Sigmoid colon (tissue), 7 donors: ENCODE data around the gene UBP1. TPM values are rescaled to one million over a fixed set of nuclear protein-coding genes. Genes with fewer than 3 reads are reported as not detected.

ENCODE experiments used
- DNase-seq: peaks from one replicate; pipeline ENCODE4 v3.0.0-alpha.2; 2019
- H3K27ac ChIP-seq, 4 donors: fragments of 200-600 bp; sonication (generic); one replicate each; pipeline ENCODE4 v1.5.1; 2016 to 2019; ENCODE audit warnings: mild to moderate bottlenecking in 1 of 4
- H3K27me3 ChIP-seq, 3 donors: fragments of 200-600 bp; sonication (generic); one replicate each; pipeline ENCODE4 v1.5.1; 2019; ENCODE audit warnings: mild to moderate bottlenecking in 1 of 3
- H3K36me3 ChIP-seq, 4 donors: fragments of 200-600 bp; sonication (generic); one replicate each; pipeline ENCODE4 v1.5.1; 2016 to 2019
- H3K4me1 ChIP-seq, 4 donors: fragments of 200-600 bp; sonication (generic); one replicate each; pipeline ENCODE4 v1.5.1; 2017 to 2019
- H3K4me3 ChIP-seq, 4 donors: fragments of 200-600 bp; sonication (generic); one replicate each; pipeline ENCODE4 v1.5.1; 2017 to 2019; ENCODE audit warnings: mild to moderate bottlenecking in 2 of 4, moderate library complexity in 1 of 4
- H3K9me3 ChIP-seq, 4 donors: fragments of 200-600 bp in 3 of 4; sonication (generic) in 3 of 4; one replicate each; pipeline versions ENCODE4 v1.5.1 to v1.6.1; 2013 to 2019
- EP300 ChIP-seq, 4 donors: sonication (generic); formaldehyde crosslinking; IDR thresholded peaks; one replicate each; pipeline ENCODE4 v1.6.1; 2017; ENCODE audit warnings: antibody characterized with exemption in 4 of 4
- POLR2A ChIP-seq, 2 donors: fragments of 450-650 bp; IDR thresholded peaks; one replicate each; pipeline ENCODE4 v1.6.1; 2016; ENCODE audit warnings: antibody characterized with exemption in 2 of 2, mild to moderate bottlenecking in 2 of 2, moderate library complexity in 2 of 2
- POLR2AphosphoS5 ChIP-seq, 4 donors: sonication (generic); formaldehyde crosslinking; IDR thresholded peaks; one replicate each; pipeline ENCODE4 v1.6.1; 2017; ENCODE audit warnings: antibody characterized with exemption in 4 of 4
- WGBS, 2 donors: extraction: QIAGEN DNeasy Blood & Tissue Kit; methylation state at CpG; one replicate each; pipeline ENCODE4 v1.1.7; 2013; 5-methylcytosine and 5-hydroxymethylcytosine counted together
- intact Hi-C: fragments of 100-400 bp; cut with DNase I; formaldehyde crosslinking; loops from one replicate; pipeline ENCODE4 v1.15.1; 2023
- polyA plus RNA-seq, 3 donors: library from polyadenylated mRNA; stranded (reverse); fragments of 200-250 nt; gene quantifications; one replicate each; pipeline ENCODE4 v1.2.3, GENCODE V29; 2013
- total RNA-seq, 4 donors: library from RNA; depleted of rRNA; stranded (reverse); fragments of >200 nt; gene quantifications; one replicate each; pipeline ENCODE4 v1.1.0, GENCODE V29; 2016
- TF ChIP-seq, protein P1 (sequence below), 4 experiments: fragments of 450-650 bp in 3 of 4; fragments of 200-600 bp in 1 of 4; IDR thresholded peaks; one replicate each; pipeline ENCODE4 v1.5.1; 2016 to 2019; ENCODE audit warnings: antibody characterized with exemption in 4 of 4, mild to moderate bottlenecking in 3 of 4, moderate library complexity in 2 of 4
- donor health status: healthy with polysubstance abuse.
- donor health status: Bipolar disorder and iron deficiency.
- donor health status: healthy.

Gene UBP1
- total and polyA plus RNA-seq, 7 donors = 30.6 to 92.0 (median 58.4) TPM

DNA sequence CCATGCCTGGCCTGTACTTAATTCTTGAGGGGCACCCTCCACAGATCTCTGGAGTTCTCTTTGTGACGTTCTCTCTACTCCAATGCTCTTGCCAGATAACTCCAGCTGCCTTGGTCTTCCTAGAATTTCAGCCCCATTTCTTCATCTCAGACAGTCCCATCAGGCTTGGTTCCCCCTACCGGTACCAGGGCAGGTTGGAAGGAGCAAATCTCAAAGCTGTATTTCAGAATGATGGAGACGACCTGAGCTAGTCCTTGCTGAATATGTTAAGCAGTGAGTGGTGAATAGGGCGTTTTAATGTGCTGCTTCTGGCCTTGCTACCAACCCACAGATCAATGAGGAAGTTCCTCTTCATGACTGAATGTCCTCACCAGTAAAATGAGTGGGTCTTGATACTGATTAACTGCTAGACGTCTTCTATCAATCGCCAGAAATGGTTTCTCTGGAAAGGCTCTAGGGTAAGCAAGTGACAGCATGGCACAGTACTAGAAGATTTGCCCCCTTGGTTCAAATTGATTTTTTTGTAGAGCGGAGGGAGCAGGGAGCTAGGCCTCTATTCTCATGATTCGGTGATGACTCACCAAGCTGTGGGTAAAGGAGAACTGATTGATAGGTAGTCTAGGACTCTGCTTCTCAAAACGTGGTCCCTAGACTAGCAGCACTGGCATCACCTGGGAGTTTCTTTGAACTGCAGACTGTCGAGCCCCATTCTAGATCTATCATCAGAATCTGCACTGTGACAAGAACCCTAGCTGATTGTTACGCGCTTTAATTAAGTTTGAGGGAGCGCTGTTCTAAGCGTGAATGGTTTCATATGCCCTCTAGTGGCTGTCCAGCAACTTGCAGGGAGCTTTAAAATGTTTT lies 67.8 kb downstream of the UBP1 start:
- intact Hi-C loops = loop anchor here (2.0 to 10.0 kb wide), 2 partner anchors 240 to 428 kb away; no protein-coding TSS in a partner anchor
- TF ChIP-seq EP300 (IDR thresholded peaks at IDR 0.05) (no peak), POLR2A (IDR thresholded peaks at IDR 0.05) (no peak), POLR2AphosphoS5 (IDR thresholded peaks at IDR 0.05) (no peak)
- TF ChIP-seq, protein P1, sequence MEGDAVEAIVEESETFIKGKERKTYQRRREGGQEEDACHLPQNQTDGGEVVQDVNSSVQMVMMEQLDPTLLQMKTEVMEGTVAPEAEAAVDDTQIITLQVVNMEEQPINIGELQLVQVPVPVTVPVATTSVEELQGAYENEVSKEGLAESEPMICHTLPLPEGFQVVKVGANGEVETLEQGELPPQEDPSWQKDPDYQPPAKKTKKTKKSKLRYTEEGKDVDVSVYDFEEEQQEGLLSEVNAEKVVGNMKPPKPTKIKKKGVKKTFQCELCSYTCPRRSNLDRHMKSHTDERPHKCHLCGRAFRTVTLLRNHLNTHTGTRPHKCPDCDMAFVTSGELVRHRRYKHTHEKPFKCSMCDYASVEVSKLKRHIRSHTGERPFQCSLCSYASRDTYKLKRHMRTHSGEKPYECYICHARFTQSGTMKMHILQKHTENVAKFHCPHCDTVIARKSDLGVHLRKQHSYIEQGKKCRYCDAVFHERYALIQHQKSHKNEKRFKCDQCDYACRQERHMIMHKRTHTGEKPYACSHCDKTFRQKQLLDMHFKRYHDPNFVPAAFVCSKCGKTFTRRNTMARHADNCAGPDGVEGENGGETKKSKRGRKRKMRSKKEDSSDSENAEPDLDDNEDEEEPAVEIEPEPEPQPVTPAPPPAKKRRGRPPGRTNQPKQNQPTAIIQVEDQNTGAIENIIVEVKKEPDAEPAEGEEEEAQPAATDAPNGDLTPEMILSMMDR (IDR thresholded peaks at IDR 0.05) = peak; percentile 71 to 91 (median 84)
- H3K27me3 ChIP-seq = no peaks in the 10 kb centered on the region
- no peak for DNase-seq
- no peak overlapping the region for H3K27ac ChIP-seq
- 44 to 53% methylated on average over 14 of the region's 14 CpGs for WGBS, 2 donors
- H3K9me3 ChIP-seq = no peaks in the 10 kb centered on the region
- peaks cover 0 to 9% (median 4%) of the 10 kb centered on the region in 4 donors for H3K4me1 ChIP-seq
- H3K4me3 ChIP-seq = no peak overlapping the region
- peaks cover 0 to 20% (median 6%) of the 10 kb centered on the region in 4 donors for H3K36me3 ChIP-seq

DNA sequence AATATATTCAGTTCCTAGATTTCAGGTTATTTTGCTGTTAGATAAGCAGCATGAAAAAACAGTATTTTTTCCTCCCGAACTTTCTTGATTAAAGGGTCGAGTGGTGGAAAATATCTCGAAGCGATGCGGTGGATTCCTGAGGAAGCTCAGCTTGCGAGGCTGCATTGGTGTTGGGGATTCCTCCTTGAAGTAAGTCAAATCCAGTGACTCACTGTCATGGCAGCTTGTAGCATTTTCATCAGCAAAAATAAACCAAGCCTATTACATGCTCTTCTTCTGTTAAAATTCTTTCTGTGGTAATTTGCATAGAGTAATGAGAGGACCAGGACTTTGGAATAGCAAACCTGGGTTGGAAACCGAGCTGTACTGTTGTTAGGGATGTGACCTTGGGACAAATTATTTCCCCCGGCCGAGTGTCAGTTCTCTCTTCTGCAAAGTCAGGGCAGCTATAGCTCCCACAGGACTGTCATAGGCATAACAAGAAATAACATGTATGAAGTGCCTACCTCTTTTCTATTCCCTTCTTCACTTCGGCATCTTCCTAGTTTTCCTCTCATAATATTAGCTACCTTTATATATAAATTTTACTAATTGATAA lies 75.6 kb downstream of the UBP1 start:
- no peaks in the 10 kb centered on the region for H3K9me3 ChIP-seq
- H3K4me3 ChIP-seq = no peak overlapping the region
- no peaks in the 10 kb centered on the region for H3K27me3 ChIP-seq
- DNase-seq = no peak
- 85 to 86% methylated on average over 10 of the region's 10 CpGs for WGBS, 2 donors
- TF ChIP-seq, protein P1 (IDR thresholded peaks at IDR 0.05) = no peak
- TF ChIP-seq POLR2A (IDR thresholded peaks at IDR 0.05) (no peak), POLR2AphosphoS5 (IDR thresholded peaks at IDR 0.05) (no peak), EP300 (IDR thresholded peaks at IDR 0.05) (no peak)
- H3K27ac ChIP-seq = no peak overlapping the region
- intact Hi-C loops = no loop called here
- peaks cover 0 to 6% (median 4%) of the 10 kb centered on the region in 4 donors for H3K4me1 ChIP-seq
- no peaks in the 10 kb centered on the region for H3K36me3 ChIP-seq

DNA sequence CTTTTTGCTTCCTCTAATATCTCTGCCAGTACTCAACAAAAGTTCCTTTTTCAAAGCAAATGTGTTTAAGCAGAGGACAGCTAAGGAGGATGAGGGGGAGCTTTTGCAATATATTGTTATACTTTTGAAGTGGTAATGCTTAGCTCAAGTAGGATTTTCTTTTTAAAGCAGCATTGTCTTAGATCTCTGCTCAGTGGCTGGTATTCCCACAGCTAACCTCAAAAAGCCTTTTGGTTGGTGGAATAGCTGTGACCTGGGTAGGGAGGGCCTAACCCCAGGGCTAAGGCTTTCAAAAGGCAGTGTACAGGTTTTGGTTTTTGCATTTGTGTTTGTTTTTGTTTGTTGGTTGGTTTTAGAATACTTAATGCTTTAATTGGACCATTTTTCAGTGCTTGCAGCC lies 76.1 kb downstream of the UBP1 start:
- no peak for DNase-seq
- H3K4me3 ChIP-seq = no peak overlapping the region
- peaks cover 0 to 6% (median 4%) of the 10 kb centered on the region in 4 donors for H3K4me1 ChIP-seq
- H3K27ac ChIP-seq = no peak overlapping the region
- no peaks in the 10 kb centered on the region for H3K36me3 ChIP-seq
- TF ChIP-seq, protein P1 (IDR thresholded peaks at IDR 0.05) = no peak
- TF ChIP-seq POLR2A (IDR thresholded peaks at IDR 0.05) = no peak
- TF ChIP-seq POLR2AphosphoS5 (IDR thresholded peaks at IDR 0.05) = no peak
- TF ChIP-seq EP300 (IDR thresholded peaks at IDR 0.05) = no peak
- intact Hi-C loops = no loop called here
- no peaks in the 10 kb centered on the region for H3K27me3 ChIP-seq
- no peaks in the 10 kb centered on the region for H3K9me3 ChIP-seq

DNA sequence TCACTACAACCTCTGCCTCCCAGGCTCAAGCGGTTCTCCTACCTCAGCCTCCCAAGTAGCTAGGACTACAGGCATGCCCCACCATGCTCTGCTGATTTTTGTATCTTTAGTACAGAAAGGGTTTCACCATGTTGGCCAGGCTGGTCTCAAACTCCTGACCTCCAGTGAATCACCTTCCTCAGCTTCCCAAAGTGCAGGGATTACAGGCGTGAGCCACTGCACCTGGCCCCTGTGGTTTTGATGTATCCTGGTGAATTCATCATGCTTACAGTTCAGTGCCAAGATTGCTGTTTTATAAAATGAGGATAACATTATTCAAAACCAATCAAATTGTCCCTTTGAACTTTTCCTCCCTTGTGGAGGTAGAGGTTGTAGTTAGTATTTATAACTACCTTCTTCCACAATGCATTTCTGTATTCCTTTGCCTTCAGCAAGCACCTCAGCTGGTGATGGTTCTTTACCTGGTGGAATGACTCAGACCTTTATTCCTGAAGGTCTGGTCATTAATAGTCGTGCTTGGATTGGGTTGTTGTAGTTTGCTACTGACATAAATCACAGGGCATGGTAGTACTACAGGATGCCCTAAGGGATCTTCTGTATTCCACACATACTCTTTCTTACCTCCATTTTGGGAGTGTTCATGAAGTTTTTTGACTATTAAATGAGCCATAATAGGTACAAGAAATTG lies 76.9 kb downstream of the UBP1 start:
- WGBS, 2 donors = 82 to 89% methylated on average over 3 of the region's 3 CpGs
- H3K27ac ChIP-seq = no peak overlapping the region
- H3K36me3 ChIP-seq = no peaks in the 10 kb centered on the region
- no peaks in the 10 kb centered on the region for H3K27me3 ChIP-seq
- intact Hi-C loops = no loop called here
- TF ChIP-seq EP300 (IDR thresholded peaks at IDR 0.05) (no peak), POLR2AphosphoS5 (IDR thresholded peaks at IDR 0.05) (no peak), POLR2A (IDR thresholded peaks at IDR 0.05) (no peak)
- TF ChIP-seq, protein P1 (IDR thresholded peaks at IDR 0.05) = no peak
- DNase-seq = no peak
- no peak overlapping the region for H3K4me3 ChIP-seq
- no peaks in the 10 kb centered on the region for H3K9me3 ChIP-seq
- peaks cover 0 to 10% (median 6%) of the 10 kb centered on the region in 4 donors for H3K4me1 ChIP-seq
